Measurements from ENCODE around the gene ARMH1.

DNA sequence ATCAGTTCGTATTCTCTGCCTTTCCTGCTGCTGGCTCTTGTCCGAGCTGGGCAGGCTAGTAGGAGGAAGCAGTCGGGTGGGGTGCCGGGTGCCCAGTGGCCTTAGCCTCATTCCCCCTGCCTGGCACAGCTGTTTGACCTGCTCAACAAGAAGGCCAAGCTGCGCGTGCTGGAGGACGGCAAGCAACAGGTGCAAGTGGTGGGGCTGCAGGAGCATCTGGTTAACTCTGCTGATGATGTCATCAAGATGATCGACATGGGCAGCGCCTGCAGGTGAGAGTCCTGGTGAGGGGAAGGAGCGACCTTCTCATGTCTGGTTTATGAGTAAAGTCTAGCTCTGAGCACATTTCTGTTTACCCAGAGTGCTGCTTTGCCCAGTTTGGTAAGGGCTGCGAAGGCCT lies 84.6 kb downstream of the ARMH1 start:
- TF ChIP-seq POLR2A (IDR thresholded peaks at IDR 0.05; ENCODE audit: low read length) (no peak), GATA1 (IDR thresholded peaks at IDR 0.05; ENCODE audit: low read depth, low read length) (no peak)

Data from erythroblast (primary cell).